Prostate gland (tissue), 2 donors: Measurements from ENCODE around the gene LDB1.

Source experiments
- CTCF ChIP-seq, 4 experiments: fragments of 200-600 bp in 2 of 4; fragments of 450-650 bp in 2 of 4; sonication (generic) in 2 of 4; IDR thresholded peaks; 1 replicate in 3 of 4; 2 replicates in 1 of 4; pipeline ENCODE4 v1.5.1; 2016 to 2019; ENCODE audit warnings: antibody characterized with exemption in 4 of 4, mild to moderate bottlenecking in 2 of 4, moderate library complexity in 2 of 4
- POLR2A ChIP-seq: fragments of 450-650 bp; IDR thresholded peaks from one replicate; pipeline ENCODE4 v1.6.1; 2016; ENCODE audit warnings: antibody characterized with exemption, mild to moderate bottlenecking
- POLR2AphosphoS5 ChIP-seq: sonication (generic); formaldehyde crosslinking; IDR thresholded peaks from one replicate; pipeline ENCODE4 v1.6.1; 2017; ENCODE audit warnings: antibody characterized with exemption

- TF ChIP-seq CTCF (IDR thresholded peaks at IDR 0.05) (no peak), POLR2AphosphoS5 (no peak), POLR2A (no peak)
Observed at GRCh38 chr10:102122450-102122849, 2.3 kb upstream of the LDB1 start.
